Anterior cingulate cortex (tissue), 58 donors: ENCODE measurements around the gene RP9.
"Not testable (repeated sequence)": the region's sequence is repeated elsewhere in the genome, so short reads cannot be mapped to it uniquely, and the experiment has no call there.

ENCODE experiments used
- DNase-seq, 58 donors: peaks; one replicate each; lab custom pipeline; 2025; lab: John Stamatoyannopoulos, UW

The RP9 gene

GRCh38 chr7:33107136-33108066 lies 1.8 kb downstream of the RP9 start:
- peak in 12 of 58 donors; percentile 1 to 22 (median 3) for DNase-seq

GRCh38 chr7:33101906-33102305 lies 7.3 kb downstream of the RP9 start:
- DNase-seq = no peak

GRCh38 chr7:33100770-33101169 lies 8.4 kb downstream of the RP9 start:
- DNase-seq = no peak

- no peak for DNase-seq
These were observed 9.9 kb downstream of the RP9 start for GRCh38 chr7:33099154-33099940.

GRCh38 chr7:33094745-33095275 lies 14.4 kb downstream of the RP9 start:
- not testable (repeated sequence) for DNase-seq

- DNase-seq = no peak
These were observed 15.9 kb downstream of the RP9 start for GRCh38 chr7:33093266-33093665.

GRCh38 chr7:33091641-33092191 lies 17.5 kb downstream of the RP9 start:
- DNase-seq = no peak

GRCh38 chr7:33091111-33091531 lies 18.1 kb downstream of the RP9 start:
- no peak for DNase-seq

GRCh38 chr7:33089142-33089541 lies 20.1 kb downstream of the RP9 start:
- no peak for DNase-seq

- no peak for DNase-seq
These were observed 21.3 kb downstream of the RP9 start for GRCh38 chr7:33087858-33088257.

- DNase-seq = no peak
These were observed 21.8 kb downstream of the RP9 start for GRCh38 chr7:33087356-33087755.

GRCh38 chr7:33079763-33080690 lies 29.2 kb downstream of the RP9 start:
- DNase-seq = no peak

GRCh38 chr7:33079096-33079495 lies 30.1 kb downstream of the RP9 start:
- DNase-seq = no peak

GRCh38 chr7:33076737-33077136 lies 32.5 kb downstream of the RP9 start:
- no peak for DNase-seq

- no peak for DNase-seq
These were observed 33.2 kb downstream of the RP9 start for GRCh38 chr7:33075818-33076518.

GRCh38 chr7:33073243-33073642 lies 36.0 kb downstream of the RP9 start:
- DNase-seq = no peak

- no peak for DNase-seq
These were observed 36.7 kb downstream of the RP9 start for GRCh38 chr7:33072471-33072870.

GRCh38 chr7:33070831-33071230 lies 38.4 kb downstream of the RP9 start:
- DNase-seq = no peak

- DNase-seq = no peak
These were observed 38.9 kb downstream of the RP9 start for GRCh38 chr7:33070277-33070676.
